NCI-H146 treated with DMSO at 0.1 percent for 48 hours (cell line): ENCODE measurements around the gene POLR1D.

Experiments used
- DNase-seq: peaks from one replicate; lab custom pipeline; 2025; ENCODE audit not compliant: unreplicated experiment; lab: John Stamatoyannopoulos, UW

POLR1D gene, protein sequence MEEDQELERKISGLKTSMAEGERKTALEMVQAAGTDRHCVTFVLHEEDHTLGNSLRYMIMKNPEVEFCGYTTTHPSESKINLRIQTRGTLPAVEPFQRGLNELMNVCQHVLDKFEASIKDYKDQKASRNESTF

DNA sequence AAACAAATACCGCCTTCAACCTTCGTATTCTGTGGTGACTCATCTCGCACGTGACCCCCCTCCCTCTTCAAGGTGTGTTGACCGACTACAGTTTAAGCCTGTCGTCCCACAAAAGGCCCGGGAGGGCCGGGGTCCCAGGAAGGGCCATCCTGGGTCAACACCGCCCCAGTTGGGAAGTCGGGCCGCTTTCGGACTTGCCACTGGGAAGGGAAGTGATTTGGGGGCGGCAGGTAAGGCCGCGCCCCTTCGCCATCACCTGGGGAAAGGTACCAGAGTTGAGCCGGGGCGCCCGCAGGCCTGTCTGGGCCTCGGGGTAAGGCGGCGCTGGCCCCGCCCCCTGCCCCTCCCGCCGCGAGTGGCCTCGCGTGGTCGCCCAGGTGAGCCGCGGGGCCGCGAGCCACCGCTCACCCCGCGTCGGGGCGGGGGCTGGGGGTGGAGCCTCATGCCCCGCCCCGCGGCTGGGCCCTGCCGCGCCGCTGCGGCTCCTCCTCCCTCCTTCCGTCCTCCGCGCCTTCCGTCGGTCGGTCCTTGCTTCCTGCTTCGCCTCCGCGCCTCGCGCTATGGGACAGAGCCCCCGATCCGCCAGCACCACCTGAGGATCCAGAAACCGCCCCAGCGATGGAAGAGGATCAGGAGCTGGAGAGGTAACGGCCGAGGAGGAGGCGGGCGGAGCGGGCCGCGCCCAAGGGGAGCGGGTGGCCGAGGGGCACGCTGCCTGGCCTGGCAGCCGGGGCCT lies at the start of gene POLR1D:
TSS of gene POLR1D (plus strand) at position 527 of the 736 bp plus-strand sequence. CDS start at position 619, 92 bp downstream.
- DNase-seq: peak; percentile 81

DNA sequence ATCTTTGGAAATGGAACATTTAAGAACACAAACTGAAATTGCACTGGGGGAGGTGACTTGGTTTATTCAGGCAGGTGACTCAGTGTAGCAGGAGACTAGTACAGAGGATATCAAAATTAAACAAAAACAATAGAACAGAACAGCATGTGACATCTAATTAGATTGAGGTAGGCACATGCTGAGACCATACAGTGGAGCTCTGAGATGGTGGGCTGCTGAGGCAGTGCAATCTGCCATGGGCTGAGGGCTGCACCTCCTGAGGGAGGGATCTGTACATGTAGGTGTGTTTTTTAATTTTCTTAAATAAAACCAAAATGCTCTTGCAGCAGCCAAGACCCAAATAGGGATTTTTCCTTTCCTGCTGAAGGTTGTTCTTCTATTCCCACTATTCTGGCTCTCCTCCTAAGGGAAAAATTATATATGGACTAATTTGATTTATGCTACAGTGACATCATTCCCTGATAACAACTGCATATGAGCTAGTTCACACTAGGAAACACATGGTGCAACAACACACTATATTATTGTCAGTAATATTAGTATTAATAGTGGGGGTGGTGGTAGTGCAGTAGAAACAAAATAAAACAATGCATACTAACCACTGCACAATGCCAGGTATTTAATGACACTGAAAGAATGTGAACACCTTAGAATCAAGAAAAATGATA lies 49.3 kb upstream of the POLR1D start:
- DNase-seq: peak; percentile 24

GRCh38 chr13:27573265-27573664 lies 48.4 kb upstream of the POLR1D start:
- no peak for DNase-seq

DNA sequence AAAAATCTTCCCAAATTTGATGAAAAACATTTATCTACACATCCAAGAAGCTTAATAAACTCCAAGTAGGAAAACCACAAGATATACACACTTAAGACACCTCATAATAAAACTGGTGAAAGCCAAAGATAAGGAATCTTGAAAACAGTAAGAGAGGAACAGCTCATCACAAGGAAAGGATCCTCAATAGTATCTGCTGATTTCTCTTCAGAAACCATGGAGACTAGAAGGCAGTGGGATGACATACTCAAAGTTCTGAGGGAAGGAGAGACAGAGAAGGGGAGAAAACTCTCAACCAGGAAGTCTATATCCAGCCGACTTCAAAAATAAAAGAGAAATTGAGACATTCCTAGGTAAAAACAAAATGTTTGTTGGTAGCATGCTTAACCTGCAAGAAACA lies 47.0 kb upstream of the POLR1D start:
- DNase-seq: no peak

DNA sequence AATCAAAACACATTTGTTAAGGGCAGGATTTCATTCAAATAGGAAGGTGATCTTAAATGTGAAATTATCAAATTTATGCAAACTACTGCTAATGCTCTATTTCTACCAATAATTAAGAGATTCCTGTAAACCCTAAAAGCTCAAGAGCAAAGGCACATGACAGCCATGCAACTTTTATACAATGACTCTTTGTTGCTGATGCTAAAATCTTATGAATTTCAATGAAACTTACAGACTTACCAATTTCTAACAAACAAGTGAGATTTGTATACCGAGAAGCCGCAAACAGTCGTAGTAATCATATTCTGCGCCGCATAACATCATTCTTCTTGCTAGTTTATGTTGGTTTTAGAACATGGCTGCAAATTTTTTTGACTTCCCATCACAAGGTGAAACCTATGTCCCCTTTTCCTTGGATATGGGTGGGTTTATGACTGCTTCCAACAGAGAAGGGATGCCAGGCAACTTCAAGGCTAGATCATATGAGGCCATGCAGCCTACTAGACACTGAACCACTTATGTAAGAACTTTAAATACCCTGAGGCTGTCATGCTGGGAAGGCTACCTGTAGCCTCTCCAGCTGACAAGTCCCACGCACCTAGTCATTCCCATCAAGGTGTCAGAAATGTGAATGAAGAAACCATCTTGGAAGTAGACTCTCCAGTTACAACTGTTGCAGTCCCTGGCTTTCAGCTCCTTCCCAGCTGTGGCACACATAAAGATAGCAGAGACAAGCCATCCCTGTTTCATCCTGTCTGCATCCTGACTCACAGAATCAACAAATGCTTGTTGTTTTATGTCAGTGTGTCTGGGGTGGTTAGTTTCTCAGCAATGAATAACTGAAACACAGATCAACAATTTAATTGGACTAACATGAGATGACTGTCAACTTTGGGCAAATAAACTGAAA lies 43.3 kb upstream of the POLR1D start:
- no peak for DNase-seq

DNA sequence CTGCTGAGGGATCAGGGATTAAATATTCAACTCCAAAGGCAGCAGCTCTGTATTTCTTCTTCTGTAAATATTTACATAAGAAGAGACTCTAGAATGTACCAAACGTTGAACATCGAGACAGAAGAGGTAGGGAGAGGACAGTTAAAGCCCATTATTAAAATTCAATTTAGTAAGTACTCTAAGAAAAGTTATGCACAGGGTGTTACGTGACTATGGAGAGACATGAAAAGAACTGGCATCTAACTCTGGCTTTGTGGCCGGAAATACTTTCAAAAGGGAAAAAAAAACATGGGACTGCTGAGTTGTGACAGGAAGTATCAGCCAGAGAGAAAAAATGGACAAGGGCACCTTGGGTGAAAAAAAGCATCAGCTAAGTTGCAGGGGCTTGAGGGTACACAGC lies 38.0 kb upstream of the POLR1D start:
- no peak for DNase-seq

DNA sequence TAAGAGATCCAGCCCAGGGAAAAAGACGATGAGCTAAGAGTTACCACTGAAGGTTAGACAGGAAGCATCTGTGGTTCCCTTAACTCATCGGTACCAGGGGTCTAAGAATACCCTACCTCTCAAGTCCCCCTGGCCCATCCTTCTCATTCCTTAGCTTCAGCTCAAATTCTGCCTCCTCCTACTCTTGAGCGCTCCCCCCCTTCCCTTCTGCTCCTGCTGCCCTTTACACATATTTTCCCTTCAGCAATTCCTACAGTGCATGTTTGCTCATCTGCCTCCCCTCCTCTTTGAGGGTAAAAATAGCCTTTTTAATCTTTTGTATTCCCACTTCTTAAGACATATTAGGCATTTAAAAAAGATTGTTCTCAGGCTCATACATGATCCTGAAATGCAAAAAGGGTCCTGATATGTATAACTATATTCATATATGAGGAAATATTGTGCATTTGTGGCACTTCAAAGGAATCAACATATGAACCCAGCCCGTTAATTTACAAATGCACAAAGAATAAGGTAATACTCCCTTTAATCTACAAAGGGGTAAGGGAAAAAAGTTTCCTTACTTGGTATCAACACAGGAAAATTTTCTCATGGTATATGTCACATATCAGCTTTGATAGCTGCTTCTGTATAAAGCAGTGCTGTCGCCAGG lies 34.5 kb upstream of the POLR1D start:
- DNase-seq: no peak

DNA sequence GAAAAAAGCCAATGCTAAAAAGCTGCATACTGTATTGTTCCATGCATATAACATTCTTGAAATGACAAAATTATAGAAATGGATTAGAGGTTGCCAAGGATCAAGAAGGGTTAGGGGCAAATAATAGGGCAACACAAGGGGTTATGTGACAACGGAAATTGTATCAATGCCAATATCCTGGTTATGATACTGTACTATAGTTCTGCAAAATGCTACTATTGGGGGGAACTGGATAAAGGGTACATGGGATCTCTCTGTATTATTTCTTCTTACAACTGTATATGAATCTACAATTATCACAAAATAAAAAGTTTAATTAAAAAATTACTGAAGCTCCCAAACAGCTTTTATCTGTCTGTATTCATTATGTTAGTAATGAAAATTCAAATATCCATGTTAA lies 33.3 kb upstream of the POLR1D start:
- no peak for DNase-seq

- no peak for DNase-seq
These were observed 28.8 kb upstream of the POLR1D start for GRCh38 chr13:27592865-27593264.

DNA sequence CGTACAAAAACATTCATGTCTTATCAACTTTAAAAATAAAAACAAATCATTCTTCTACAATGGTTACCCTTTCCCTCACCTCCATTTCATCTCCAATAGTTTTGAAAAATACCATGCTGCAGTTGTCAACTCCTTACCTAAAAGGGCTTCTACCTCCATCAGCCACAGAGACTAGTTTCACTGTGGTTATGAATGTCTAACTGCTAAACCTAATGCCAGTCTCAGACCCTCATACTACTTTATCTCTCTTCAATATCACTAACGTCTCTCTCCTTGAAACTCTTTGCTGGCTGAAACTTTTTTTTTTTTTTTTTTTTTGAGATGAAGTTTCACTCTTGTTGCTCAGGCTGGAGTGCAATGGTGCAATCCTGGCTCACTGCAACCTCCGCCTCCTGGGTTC lies 28.4 kb upstream of the POLR1D start:
- no peak for DNase-seq

DNA sequence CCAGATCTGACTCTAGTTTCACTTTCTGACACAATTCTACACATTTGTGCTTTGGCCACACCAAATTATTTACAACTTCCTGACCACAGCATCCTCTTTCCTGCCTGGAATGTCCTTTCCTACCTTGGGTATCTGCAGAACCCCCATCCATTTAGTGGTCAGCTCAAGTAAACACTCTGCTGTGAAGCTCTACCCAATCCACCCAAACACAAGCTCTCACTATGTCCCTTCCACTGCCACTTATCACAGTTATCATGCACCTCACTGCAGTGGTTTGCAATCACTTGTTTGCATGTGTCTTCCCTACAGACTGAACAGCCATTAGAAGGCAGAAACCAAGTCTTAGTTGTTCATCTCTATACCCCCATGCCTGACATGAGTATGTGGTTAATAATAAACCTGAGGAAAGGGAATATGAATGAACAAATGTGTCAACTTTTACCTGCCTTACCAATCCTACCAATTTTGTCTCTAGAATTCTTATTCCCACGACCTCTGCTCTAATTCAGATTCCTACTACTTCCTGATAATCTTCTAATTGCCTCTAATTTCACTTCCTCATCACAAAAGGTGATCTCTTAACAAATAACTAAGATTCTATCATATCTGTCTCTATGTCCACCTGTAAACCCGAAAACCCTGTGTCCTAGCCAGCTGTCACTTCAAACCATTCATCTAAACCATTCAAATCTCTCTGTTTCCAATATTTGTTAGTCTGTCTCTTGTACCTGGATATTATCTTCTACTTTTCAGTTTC lies 26.5 kb upstream of the POLR1D start:
- no peak for DNase-seq

GRCh38 chr13:27599096-27599495 lies 22.6 kb upstream of the POLR1D start:
- no peak for DNase-seq

- DNase-seq: no peak
These were observed 21.7 kb upstream of the POLR1D start for GRCh38 chr13:27599845-27600553.

DNA sequence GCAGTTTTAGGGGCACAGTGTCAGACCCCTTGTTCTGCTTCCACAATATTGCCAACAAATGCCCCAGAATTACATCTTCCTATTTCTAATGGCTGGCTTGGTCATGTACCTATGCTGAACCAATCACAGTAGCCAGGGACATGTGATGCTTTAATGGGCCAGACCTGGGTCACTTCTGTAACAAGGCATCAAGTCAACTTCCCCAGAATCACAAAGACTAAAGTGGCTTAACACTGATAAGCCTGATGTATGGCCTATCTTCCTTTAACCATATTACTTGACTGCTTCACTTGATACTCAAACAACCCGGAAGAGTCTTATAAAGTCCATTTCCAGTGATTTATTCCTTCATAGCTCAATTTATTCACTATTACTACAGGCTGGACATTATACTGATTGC lies 21.0 kb upstream of the POLR1D start:
- no peak for DNase-seq

DNA sequence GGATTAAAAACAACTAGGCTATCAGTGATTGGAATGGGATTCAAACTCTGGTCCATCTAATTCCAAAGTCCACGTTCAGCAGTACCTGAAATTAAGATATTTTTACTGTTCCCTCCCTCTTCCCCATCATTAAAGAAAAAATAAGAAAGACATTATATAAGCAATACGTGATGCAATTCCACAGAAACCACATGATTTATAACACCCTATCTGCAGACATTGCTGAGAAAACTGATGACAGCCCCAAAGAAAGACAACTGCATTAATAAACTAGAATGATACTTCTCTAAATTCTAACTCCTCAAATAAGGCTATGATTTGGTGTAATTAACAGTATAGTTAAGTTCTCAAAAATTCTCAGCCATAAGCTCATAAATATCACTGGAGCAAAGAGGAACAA lies 20.5 kb upstream of the POLR1D start:
- DNase-seq: no peak

DNA sequence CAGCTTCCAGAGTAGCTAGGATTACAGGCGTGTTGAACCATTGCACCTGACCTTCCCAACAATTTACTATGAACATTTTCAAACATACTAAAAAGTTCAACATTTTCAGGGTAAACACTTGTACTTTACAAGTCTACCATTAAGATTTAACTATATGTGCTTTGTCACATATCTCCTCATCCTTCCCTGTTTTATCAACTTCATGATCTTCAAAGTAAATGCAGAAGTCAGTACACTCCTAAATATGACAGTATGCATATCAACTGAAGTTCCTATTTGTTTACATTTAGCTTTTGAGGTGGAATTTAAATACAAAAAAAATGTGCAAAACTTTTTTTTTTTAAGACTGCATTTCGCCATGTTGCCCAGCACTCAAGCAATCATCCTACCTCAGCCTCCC lies 19.9 kb upstream of the POLR1D start:
- DNase-seq: no peak

DNA sequence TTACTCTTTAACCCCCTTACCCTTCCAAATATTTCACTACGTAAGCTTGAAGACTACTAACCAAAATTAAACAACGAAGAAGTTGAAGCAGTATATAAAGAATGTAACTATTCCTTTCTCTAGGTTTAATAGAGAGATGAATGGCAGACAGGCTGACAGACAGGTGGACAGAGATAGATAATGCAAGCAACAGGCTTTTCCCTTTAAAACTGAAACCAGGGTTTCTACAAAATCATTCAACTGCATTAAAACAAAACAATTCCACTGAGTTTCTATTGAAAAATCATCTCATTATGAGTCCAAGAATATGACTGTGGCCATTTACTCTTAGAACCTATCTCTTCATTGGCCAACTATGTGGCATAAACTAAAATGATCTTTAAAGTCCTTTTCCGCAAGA lies 16.6 kb upstream of the POLR1D start:
- DNase-seq: no peak

GRCh38 chr13:27605610-27606200 lies 16.0 kb upstream of the POLR1D start:
- no peak for DNase-seq

GRCh38 chr13:27607125-27607524 lies 14.6 kb upstream of the POLR1D start:
- no peak for DNase-seq
